H1 (cell line): ENCODE results near the gene RGS5. TPM values are rescaled to one million over a fixed set of nuclear protein-coding genes. Genes with fewer than 3 reads are reported as not detected.

ENCODE experiments used
- CTCF ChIA-PET: fragments of 300-600 bp; sonication (Branson Sonifier 250); formaldehyde crosslinking; loops from one replicate; lab custom pipeline; 2021; ENCODE audit not compliant: partially characterized antibody; lab: Charles Lee
- POLR2A ChIA-PET: fragments of 300-600 bp; sonication (Branson Sonifier 250); formaldehyde crosslinking; loops from one replicate; lab custom pipeline; 2021; ENCODE audit warnings: inconsistent platforms; ENCODE audit not compliant: partially characterized antibody; lab: Charles Lee
- DNase-seq, 2 experiments: peaks; one replicate each; pipeline versions ENCODE4 v3.0.0 to v3.0.0-alpha.2; 2010 to 2022; ENCODE audit warnings: low spot score in 2 of 2, low read depth in 1 of 2, mixed read lengths in 1 of 2
- FAIRE-seq: peaks from 2 replicates; lab custom pipeline; 2011; peaks lifted over from hg19 to GRCh38; lab: Jason Lieb, UNC
- H2AFZ ChIP-seq: 2 replicates; pipeline ENCODE4 v1.8.1; 2012; ENCODE audit warnings: low read length, inconsistent platforms
- H2AK5ac ChIP-seq: 2 replicates; pipeline ENCODE4 v1.6.1; 2013; ENCODE audit warnings: low read depth, low read length
- H2BK120ac ChIP-seq: replicated peaks from 2 replicates; pipeline ENCODE3; 2013; ENCODE audit warnings: low read depth, low read length, inconsistent platforms
- H2BK12ac ChIP-seq: 2 replicates; pipeline ENCODE4 v1.6.1; 2013; ENCODE audit warnings: low read depth, low read length
- H2BK15ac ChIP-seq: 2 replicates; pipeline ENCODE4 v1.6.1; 2013; ENCODE audit warnings: low read length
- H2BK20ac ChIP-seq: 2 replicates; pipeline ENCODE4 v1.6.1; 2013; ENCODE audit warnings: low read length
- H2BK5ac ChIP-seq: 2 replicates; pipeline ENCODE4 v1.6.1; 2013; ENCODE audit warnings: low read depth, low read length
- H3K14ac ChIP-seq: 2 replicates; pipeline ENCODE4 v1.6.1; 2013; ENCODE audit warnings: inconsistent platforms; ENCODE audit not compliant: insufficient read length
- H3K18ac ChIP-seq: 2 replicates; pipeline ENCODE4 v1.6.1; 2013; ENCODE audit warnings: low read length; ENCODE audit errors: extremely low read depth
- H3K23ac ChIP-seq: 2 replicates; pipeline ENCODE4 v1.6.1; 2013; ENCODE audit warnings: inconsistent platforms; ENCODE audit not compliant: insufficient read length
- H3K23me2 ChIP-seq: 2 replicates; pipeline ENCODE4 v1.6.1; 2013; ENCODE audit warnings: low read depth, low read length
- H3K27ac ChIP-seq: 2 replicates; pipeline ENCODE4 v1.6.1; 2011; ENCODE audit warnings: low read depth, low read length, inconsistent platforms
- H3K27me3 ChIP-seq, 4 experiments: replicated peaks in 1 of 4; 1 replicate in 1 of 4; 2 replicates in 3 of 4; pipeline versions ENCODE4 v1.6.1 to v1.8.1; 2011 to 2013; ENCODE audit warnings: low read length in 3 of 4, mild to moderate bottlenecking in 3 of 4, inconsistent platforms in 2 of 4, mixed read lengths in 2 of 4, moderate library complexity in 1 of 4; ENCODE audit not compliant: control insufficient read depth in 3 of 4, insufficient read depth in 3 of 4; ENCODE audit errors: extremely low read depth in 1 of 4
- H3K36me3 ChIP-seq, 4 experiments: 2 replicates each; pipeline versions ENCODE4 v1.6.1 to v1.8.1; 2011 to 2013; ENCODE audit warnings: mild to moderate bottlenecking in 4 of 4, low read length in 3 of 4, moderate library complexity in 2 of 4, control low read depth in 1 of 4, inconsistent platforms in 1 of 4; ENCODE audit not compliant: insufficient read depth in 4 of 4, control insufficient read depth in 2 of 4
- H3K4ac ChIP-seq: replicated peaks from 2 replicates; pipeline ENCODE3; 2013; ENCODE audit warnings: low read length, low read depth, mixed read lengths, inconsistent platforms; ENCODE audit not compliant: insufficient read length
- H3K4me1 ChIP-seq, 4 experiments: replicated peaks in 1 of 4; 1 replicate in 1 of 4; 2 replicates in 3 of 4; pipeline versions ENCODE4 v1.6.1 to v1.8.1; 2011 to 2013; ENCODE audit warnings: low read length in 3 of 4, inconsistent platforms in 2 of 4, mixed read lengths in 1 of 4; ENCODE audit not compliant: insufficient read depth in 4 of 4, control insufficient read depth in 3 of 4
- H3K4me2 ChIP-seq, 2 experiments: 2 replicates each; pipeline versions ENCODE4 v1.6.1 to v1.8.1; 2011 to 2013; ENCODE audit warnings: low read depth in 2 of 2, low read length in 2 of 2, control low read depth in 1 of 2, inconsistent platforms in 1 of 2, mild to moderate bottlenecking in 1 of 2; ENCODE audit not compliant: insufficient read depth in 1 of 2
- H3K4me3 ChIP-seq, 4 experiments: fragments of 200-600, 300-600 bp in 1 of 4; sonication (generic), shearing (Covaris generic), sonication (Bioruptor Twin) in 1 of 4; 2 replicates each; pipeline versions ENCODE4 v1.5.1 to v1.8.1; 2011 to 2016; ENCODE audit warnings: low read length in 4 of 4, low read depth in 3 of 4, control low read depth in 2 of 4, inconsistent platforms in 2 of 4, mild to moderate bottlenecking in 2 of 4, mixed read lengths in 1 of 4, moderate library complexity in 1 of 4; ENCODE audit not compliant: insufficient read depth in 2 of 4; ENCODE audit errors: extremely low read depth in 1 of 4
- H3K56ac ChIP-seq: replicated peaks from 2 replicates; pipeline ENCODE3; 2013; ENCODE audit warnings: low read depth, mild to moderate bottlenecking, mixed read lengths, low read length, inconsistent platforms; ENCODE audit not compliant: insufficient read length
- H3K79me1 ChIP-seq: 2 replicates; pipeline ENCODE4 v1.6.1; 2013; ENCODE audit warnings: low read depth, low read length, control low read depth
- H3K79me2 ChIP-seq, 2 experiments: 2 replicates each; pipeline versions ENCODE4 v1.6.1 to v1.8.1; 2012 to 2013; ENCODE audit warnings: low read length in 2 of 2, mild to moderate bottlenecking in 2 of 2, inconsistent platforms in 1 of 2; ENCODE audit not compliant: insufficient read depth in 2 of 2, control insufficient read depth in 1 of 2
- H3K9ac ChIP-seq, 4 experiments: replicated peaks in 1 of 4; 1 replicate in 1 of 4; 2 replicates in 3 of 4; pipeline versions ENCODE4 v1.6.1 to v1.8.1; 2011 to 2013; ENCODE audit warnings: low read depth in 3 of 4, low read length in 3 of 4, control low read depth in 2 of 4, mild to moderate bottlenecking in 2 of 4, moderate library complexity in 2 of 4, inconsistent platforms in 1 of 4; ENCODE audit errors: extremely low read depth in 1 of 4
- H3K9me3 ChIP-seq, 2 experiments: 2 replicates each; pipeline versions ENCODE4 v1.6.1 to v1.8.1; 2012 to 2013; ENCODE audit warnings: mild to moderate bottlenecking in 2 of 2, moderate library complexity in 2 of 2, control low read depth in 1 of 2, inconsistent platforms in 1 of 2, low read depth in 1 of 2, low read length in 1 of 2, mixed read lengths in 1 of 2; ENCODE audit not compliant: insufficient read depth in 2 of 2
- H4K20me1 ChIP-seq, 2 experiments: replicated peaks in 1 of 2; 2 replicates each; pipeline versions ENCODE3 to v1.8.1; 2011 to 2013; ENCODE audit warnings: inconsistent platforms in 2 of 2, low read length in 2 of 2, mild to moderate bottlenecking in 1 of 2; ENCODE audit not compliant: insufficient read depth in 2 of 2, control insufficient read depth in 1 of 2
- H4K5ac ChIP-seq: 2 replicates; pipeline ENCODE4 v1.6.1; 2013; ENCODE audit warnings: low read length, low read depth, mixed read lengths, inconsistent platforms; ENCODE audit not compliant: insufficient read length
- H4K8ac ChIP-seq: 2 replicates; pipeline ENCODE4 v1.8.0; 2013; ENCODE audit warnings: mild to moderate bottlenecking, moderate library complexity, low read length, inconsistent platforms; ENCODE audit not compliant: insufficient read depth; ENCODE audit errors: extremely low read depth
- H4K91ac ChIP-seq: replicated peaks from 2 replicates; pipeline ENCODE3; 2013; ENCODE audit warnings: low read length, mixed read lengths, inconsistent platforms; ENCODE audit not compliant: insufficient read length
- CBX5 ChIP-seq: fragments of 300-800, 300-1000 bp; sonication (generic); IDR thresholded peaks from 2 replicates; pipeline ENCODE4 v1.7.1; 2016; ENCODE audit warnings: antibody characterized with exemption, low read length, low read depth
- CHD1 ChIP-seq: IDR thresholded peaks from 2 replicates; pipeline ENCODE4 v1.6.1; 2012; ENCODE audit warnings: low read depth, low read length, improper control_type of control experiment
- FOSL1 ChIP-seq: IDR thresholded peaks from 2 replicates; pipeline ENCODE4 v1.6.1; 2011; ENCODE audit warnings: mild to moderate bottlenecking, low read depth, low read length, moderate library complexity; ENCODE audit not compliant: insufficient read depth
- HDAC2 ChIP-seq, 2 experiments: fragments of 300-600 bp in 1 of 2; sonication (generic) in 1 of 2; IDR thresholded peaks; 2 replicates each; pipeline ENCODE4 v1.6.1; 2011 to 2012; ENCODE audit warnings: low read depth in 2 of 2, low read length in 2 of 2, mild to moderate bottlenecking in 2 of 2, moderate library complexity in 2 of 2, borderline replicate concordance in 1 of 2, inconsistent platforms in 1 of 2
- HDAC6 ChIP-seq: IDR thresholded peaks from one replicate; pipeline ENCODE4 v1.7.1; 2012; ENCODE audit warnings: low read depth, mild to moderate bottlenecking, inconsistent platforms, low read length, moderate library complexity
- JUN ChIP-seq: IDR thresholded peaks from 2 replicates; pipeline ENCODE4 v1.6.1; 2011; ENCODE audit warnings: low read depth, mild to moderate bottlenecking, improper control_type of control experiment, low read length
- MAX ChIP-seq: IDR thresholded peaks from 2 replicates; pipeline ENCODE4 v1.6.1; 2012; ENCODE audit warnings: inconsistent platforms
- POLR2AphosphoS5 ChIP-seq: IDR thresholded peaks from 2 replicates; pipeline ENCODE4 v1.6.1; 2011; ENCODE audit warnings: low read depth, low read length
- SAP30 ChIP-seq: fragments of 300-600 bp; sonication (generic); IDR thresholded peaks from 2 replicates; pipeline ENCODE4 v1.7.1; 2012; ENCODE audit warnings: low read length, moderate library complexity, mild to moderate bottlenecking, inconsistent platforms; ENCODE audit not compliant: insufficient read depth, insufficient replicate concordance
- SIN3A ChIP-seq, 2 experiments: IDR thresholded peaks in 1 of 2; conservative IDR thresholded peaks in 1 of 2; 2 replicates each; pipeline ENCODE4 v1.6.1; 2011 to 2012; ENCODE audit warnings: low read length in 2 of 2, improper control_type of control experiment in 1 of 2, low read depth in 1 of 2, mild to moderate bottlenecking in 1 of 2
- SP4 ChIP-seq: IDR thresholded peaks from 2 replicates; pipeline ENCODE4 v1.6.1; 2012; ENCODE audit warnings: low read length, inconsistent platforms
- SUZ12 ChIP-seq: fragments of 200-600 bp; sonication (generic); IDR thresholded peaks from 2 replicates; pipeline ENCODE4 v1.6.1; 2012; ENCODE audit warnings: mild to moderate bottlenecking, inconsistent platforms, low read length, moderate library complexity, mixed read lengths
- TEAD4 ChIP-seq: IDR thresholded peaks from 2 replicates; pipeline ENCODE4 v1.6.1; 2012; ENCODE audit warnings: low read depth, low read length, inconsistent platforms, mixed read lengths
- WGBS, 2 experiments: shearing (Covaris generic) in 1 of 2; methylation state at CpG; one replicate each; pipeline versions ENCODE4 v1.1.6 to v1.1.7; 2013 to 2015; ENCODE audit warnings: low lambda C conversion rate in 2 of 2, mixed read lengths in 2 of 2, inconsistent platforms in 1 of 2, low coverage in 1 of 2, missing lambda C conversion rate in 1 of 2; ENCODE audit not compliant: insufficient replicate concordance in 2 of 2, insufficient coverage in 1 of 2, insufficient read length in 1 of 2; ENCODE audit errors: extremely low coverage in 1 of 2, missing lambda C conversion rate in 1 of 2; 5-methylcytosine and 5-hydroxymethylcytosine counted together
- polyA plus RNA-seq, 7 experiments: library from polyadenylated mRNA; depleted of rRNA in 3 of 7; stranded (reverse) in 5 of 7; unstranded in 2 of 7; fragments of >200 nt in 5 of 7; fragments of 200-250 nt in 2 of 7; gene quantifications; 1 replicate in 5 of 7; 2 replicates in 1 of 7; 4 replicates in 1 of 7; pipeline versions ENCODE4 v1.2.1 to v1.2.3, GENCODE V29; 2011 to 2013; ENCODE audit warnings: missing spikeins in 2 of 7, mixed read lengths in 2 of 7
- total RNA-seq: library from RNA; stranded (reverse); fragmentation: NEBNext Ultra II Directional; extraction: Animal tissue kit (Norgen Biotek cat#: 25700); gene quantifications from 2 replicates; pipeline ENCODE4 v1.2.1, GENCODE V29; 2021

The RGS5 gene
- total and polyA plus RNA-seq, 2 of the 8 experiments (the other 6 are each of a cell fraction or from before 2014, with no cell fraction given), result 75.5 to 103 TPM

- CTCF ChIA-PET, result no interaction called here
- TF ChIP-seq SP4, result no peak
- no peak for TF ChIP-seq FOSL1
- no peak for TF ChIP-seq CHD1
- TF ChIP-seq POLR2AphosphoS5, result no peak
- TF ChIP-seq SUZ12, result no peak
- no peak for TF ChIP-seq TEAD4
- no peak for TF ChIP-seq JUN
- TF ChIP-seq HDAC2 (IDR thresholded peaks at IDR 0.05; ENCODE audit: borderline replicate concordance in 1 of 2, low read depth in 2 of 2, low read length in 2 of 2), result no peak
- TF ChIP-seq CBX5, result no peak
- TF ChIP-seq HDAC6, result no peak
- no peak for TF ChIP-seq SAP30
- no peak for TF ChIP-seq SIN3A (conservative IDR thresholded peaks at IDR 0.05 in 1 of 2, IDR thresholded peaks at IDR 0.05 in 1 of 2; ENCODE audit: low read depth in 1 of 2, low read length in 2 of 2)
- TF ChIP-seq MAX, result no peak
Observed at GRCh38 chr1:163104385-163105099, 98.2 kb downstream of the RGS5 start.

More at GRCh38 chr1:163104385-163105099, 98.2 kb downstream of the RGS5 start:
- FAIRE-seq (no peak), DNase-seq (no peak)
- no peaks in the 10 kb centered on the region for H3K23me2 ChIP-seq
- H2BK5ac ChIP-seq, result no peak overlapping the region
- no peaks in the 10 kb centered on the region for H4K20me1 ChIP-seq
- H2AFZ ChIP-seq, result no peak overlapping the region
- no peak overlapping the region for H3K56ac ChIP-seq
- no peak overlapping the region for H2AK5ac ChIP-seq
- H3K4me1 ChIP-seq, result no peaks in the 10 kb centered on the region
- no peak overlapping the region for H3K23ac ChIP-seq
- H3K36me3 ChIP-seq, result no peaks in the 10 kb centered on the region
- no peak overlapping the region for H3K4ac ChIP-seq
- no peak overlapping the region for H3K4me3 ChIP-seq
- H4K5ac ChIP-seq, result no peak overlapping the region
- H3K9me3 ChIP-seq, result peaks cover 0 to 2% of the 10 kb centered on the region in 2 experiments; a peak in 2 of 4 replicates
- no peak overlapping the region for H4K91ac ChIP-seq
- H3K4me2 ChIP-seq, result no peak overlapping the region
- no peak overlapping the region for H4K8ac ChIP-seq
- H3K27ac ChIP-seq, result no peak overlapping the region
- WGBS, 2 experiments, result 84% methylated on average over 4 of the region's 4 CpGs; no CpG with 5 or more reads in 1 of the 2 experiments
- no peak overlapping the region for H2BK12ac ChIP-seq
- no peak overlapping the region for H2BK15ac ChIP-seq
- H3K9ac ChIP-seq, result no peak overlapping the region
- H3K79me2 ChIP-seq, result no peaks in the 10 kb centered on the region
- H2BK120ac ChIP-seq, result no peak overlapping the region
- H2BK20ac ChIP-seq, result no peak overlapping the region
- no peaks in the 10 kb centered on the region for H3K79me1 ChIP-seq
- POLR2A ChIA-PET, result interaction anchor here (0.7 kb wide), 1 partner anchor 27 kb away, joined by 3 read pairs; no protein-coding TSS in a partner anchor
- H3K18ac ChIP-seq, result no peak overlapping the region
- H3K14ac ChIP-seq, result no peak overlapping the region
- no peaks in the 10 kb centered on the region for H3K27me3 ChIP-seq
